Endothelial cell of umbilical vein (primary cell): ENCODE results near the gene STAB1. TPM values are rescaled to one million over a fixed set of nuclear protein-coding genes. Genes with fewer than 3 reads are reported as not detected.
A peak's percentile ranks its signal among the peaks of the same experiment; 100 is the strongest.

Experiments used
- BruUV-seq: library from RNA; stranded (reverse); fragments of 400-500 nt; replicated peaks from 2 replicates; lab custom pipeline; 2021; lab: Mats Ljungman, UMichigan
- CTCF ChIA-PET: fragments of 300-600, 350-600 bp; sonication (Branson Sonifier 250); formaldehyde crosslinking; loops from one replicate; lab custom pipeline; 2021; ENCODE audit warnings: antibody characterized with exemption, inconsistent platforms; lab: Charles Lee
- POLR2A ChIA-PET: fragments of 300-600, 350-600 bp; sonication (Branson Sonifier 250); formaldehyde crosslinking; loops from one replicate; lab custom pipeline; 2021; ENCODE audit warnings: antibody characterized with exemption, inconsistent platforms; lab: Charles Lee
- DNase-seq: peaks from one replicate; pipeline ENCODE4 v3.0.0-alpha.2; 2011; ENCODE audit warnings: low read depth, low spot score
- FAIRE-seq: peaks from 2 replicates; lab custom pipeline; 2011; peaks lifted over from hg19 to GRCh38; lab: Jason Lieb, UNC
- H2AFZ ChIP-seq: 2 replicates; pipeline ENCODE4 v1.6.0; 2012; ENCODE audit warnings: low read depth, low read length, control low read depth, inconsistent platforms
- H3K27ac ChIP-seq: 2 replicates; pipeline ENCODE4 v1.5.1; 2011; ENCODE audit warnings: low read depth, mild to moderate bottlenecking, control low read depth, low read length, moderate library complexity; ENCODE audit not compliant: insufficient read depth
- H3K27me3 ChIP-seq, 2 experiments: 2 replicates each; pipeline versions ENCODE4 v1.6.0 to v1.6.1; 2011; ENCODE audit warnings: low read length in 2 of 2, mixed read lengths in 1 of 2; ENCODE audit not compliant: control insufficient read depth in 2 of 2, insufficient read depth in 2 of 2
- H3K36me3 ChIP-seq, 2 experiments: 2 replicates in 1 of 2; 3 replicates in 1 of 2; pipeline ENCODE4 v1.5.1; 2011; ENCODE audit warnings: low read length in 2 of 2, mild to moderate bottlenecking in 1 of 2, moderate library complexity in 1 of 2; ENCODE audit not compliant: control insufficient read depth in 2 of 2, insufficient read depth in 2 of 2; ENCODE audit errors: extremely low read depth in 1 of 2
- H3K4me1 ChIP-seq: 3 replicates; pipeline ENCODE4 v1.5.1; 2011; ENCODE audit warnings: mild to moderate bottlenecking, low read length; ENCODE audit not compliant: control insufficient read depth, insufficient read depth; ENCODE audit errors: extremely low read depth
- H3K4me2 ChIP-seq: 2 replicates; pipeline ENCODE4 v1.6.1; 2011; ENCODE audit warnings: low read length, control low read depth, mixed read lengths; ENCODE audit not compliant: insufficient read depth
- H3K4me3 ChIP-seq, 3 experiments: fragments of 200-600 bp in 1 of 3; sonication (generic), shearing (Covaris generic) in 1 of 3; replicated peaks in 1 of 3; 2 replicates each; pipeline ENCODE4 v1.5.1; 2011 to 2016; ENCODE audit warnings: control low read depth in 3 of 3, low read length in 3 of 3, mild to moderate bottlenecking in 2 of 3, inconsistent platforms in 1 of 3, low read depth in 1 of 3, moderate library complexity in 1 of 3; ENCODE audit not compliant: insufficient read depth in 1 of 3
- H3K79me2 ChIP-seq: 2 replicates; pipeline ENCODE4 v1.6.0; 2012; ENCODE audit warnings: low read length, inconsistent platforms; ENCODE audit not compliant: control insufficient read depth, insufficient read depth
- H3K9ac ChIP-seq: replicated peaks from 2 replicates; pipeline ENCODE3; 2011; ENCODE audit warnings: low read length, control low read depth; ENCODE audit not compliant: insufficient read depth; ENCODE audit errors: extremely low read depth
- H3K9me1 ChIP-seq: replicated peaks from 3 replicates; pipeline ENCODE4 v1.6.0; 2011; ENCODE audit warnings: mild to moderate bottlenecking, low read length; ENCODE audit not compliant: control insufficient read depth, insufficient read depth; ENCODE audit errors: extremely low read depth
- H3K9me3 ChIP-seq: replicated peaks from 2 replicates; pipeline ENCODE4 v1.5.1; 2012; ENCODE audit warnings: low read length, inconsistent platforms; ENCODE audit not compliant: control insufficient read depth, insufficient read depth
- H4K20me1 ChIP-seq: replicated peaks from 2 replicates; pipeline ENCODE3; 2011; ENCODE audit warnings: mild to moderate bottlenecking, low read length; ENCODE audit not compliant: control insufficient read depth, insufficient read depth; ENCODE audit errors: extremely low read depth
- EZH2 ChIP-seq: IDR thresholded peaks from 2 replicates; pipeline ENCODE4 v1.6.1; 2012; ENCODE audit warnings: borderline replicate concordance, low read depth, mild to moderate bottlenecking, moderate library complexity, low read length, inconsistent platforms; ENCODE audit not compliant: severe bottlenecking
- FOS ChIP-seq: IDR thresholded peaks from 2 replicates; pipeline ENCODE4 v1.6.1; 2011; ENCODE audit warnings: mild to moderate bottlenecking, low read length, moderate library complexity, borderline replicate concordance; ENCODE audit not compliant: insufficient read depth
- GATA2 ChIP-seq: IDR thresholded peaks from 2 replicates; pipeline ENCODE4 v1.7.0; 2011; ENCODE audit warnings: low read depth, mild to moderate bottlenecking, moderate library complexity, mixed read lengths, low read length; ENCODE audit not compliant: insufficient read length, insufficient read depth
- JUN ChIP-seq: IDR thresholded peaks from 2 replicates; pipeline ENCODE4 v1.6.1; 2011; ENCODE audit warnings: borderline replicate concordance, low read depth; ENCODE audit not compliant: insufficient read length, insufficient read depth
- MYC ChIP-seq: IDR thresholded peaks from one replicate; pipeline ENCODE4 v1.6.1; 2011; ENCODE audit warnings: mild to moderate bottlenecking, low read depth, low read length
- POLR2A ChIP-seq: IDR thresholded peaks from 2 replicates; pipeline ENCODE4 v1.6.1; 2012; ENCODE audit warnings: low read depth, mild to moderate bottlenecking, control low read depth, low read length
- POLR2AphosphoS5 ChIP-seq: IDR thresholded peaks from 2 replicates; pipeline ENCODE4 v1.6.1; 2012; ENCODE audit warnings: low read depth, mild to moderate bottlenecking, control low read depth, low read length, moderate library complexity; ENCODE audit not compliant: insufficient read depth
- dilution Hi-C: fragments of 300-500 bp; cut with MboI; formaldehyde crosslinking; loops from one replicate; pipeline ENCODE4 v1.15.0; 2019; ENCODE audit warnings: low sequenced_read_pairs; ENCODE audit not compliant: extremely low pct_ligation_motif_present
- intact Hi-C: fragments of 100-400 bp; cut with micrococcal nuclease; formaldehyde crosslinking; loops from one replicate; pipeline ENCODE4 v1.10.0; 2022
- polyA plus RNA-seq, 4 experiments: library from polyadenylated mRNA; depleted of rRNA in 3 of 4; stranded (reverse) in 3 of 4; unstranded in 1 of 4; fragments of >200 nt; gene quantifications; 2 replicates each; pipeline versions ENCODE4 v1.2.1 to v1.2.3, GENCODE V29; 2011 to 2012; ENCODE audit warnings: missing spikeins in 1 of 4
- total RNA-seq: library from RNA; stranded (reverse); gene quantifications from 2 replicates; pipeline ENCODE4 v1.2.3, GENCODE V29; 2021
- TF ChIP-seq, protein P1 (sequence below), 2 donors: IDR thresholded peaks; 1 replicate in 1 of 2; 2 replicates in 1 of 2; pipeline ENCODE4 v1.5.1; 2011; ENCODE audit warnings: low read length in 2 of 2, mild to moderate bottlenecking in 2 of 2, moderate library complexity in 2 of 2, control low read depth in 1 of 2, inconsistent platforms in 1 of 2, low read depth in 1 of 2; ENCODE audit not compliant: insufficient read depth in 1 of 2; ENCODE audit errors: extremely low read depth in 1 of 2
- TF ChIP-seq, protein P2 (sequence below): IDR thresholded peaks from 2 replicates; pipeline ENCODE4 v1.6.1; 2011; ENCODE audit not compliant: insufficient read depth, insufficient read length

STAB1 gene
- total and polyA plus RNA-seq, 2 donors (not counting 3 experiments of a cell fraction or from before 2014, with no cell fraction given) = 369 TPM

- POLR2A ChIA-PET = interaction anchor here (0.7 to 1.2 kb wide), 2 partner anchors 42 to 57 kb away, joined by 7 to 8 read pairs; partner anchors contain the start of gene UQCC5
- no TSS peak for BruUV-seq
These were observed 693 bp upstream of the STAB1 start for GRCh38 chr3:52494445-52494844.

More at GRCh38 chr3:52494445-52494844, 693 bp upstream of the STAB1 start:
- dilution Hi-C loops (no loop called here), intact Hi-C loops (no loop called here)
- Histone ChIP-seq H3K4me1 (peaks cover 78% of the 10 kb centered on the region), H3K9ac (peak overlapping the region; percentile 26), H3K36me3 (peaks cover 6 to 28% of the 10 kb centered on the region in 2 experiments), H3K4me3 (no peak overlapping the region), H3K9me3 (no peaks in the 10 kb centered on the region), H3K4me2 (no peak overlapping the region), H4K20me1 (no peaks in the 10 kb centered on the region), H3K79me2 (peaks cover 42% of the 10 kb centered on the region), H2AFZ (no peak overlapping the region), H3K9me1 (no peaks in the 10 kb centered on the region), H3K27ac (peak overlapping the region; percentile 97), H3K27me3 (no peaks in the 10 kb centered on the region)
- FAIRE-seq (peak; percentile 71), DNase-seq (no peak)
- CTCF ChIA-PET = interaction anchor here (0.7 to 1.7 kb wide), 7 partner anchors 8 to 82 kb away, joined by 3 to 14 read pairs (median 5); no protein-coding TSS in a partner anchor
- no peak for TF ChIP-seq POLR2AphosphoS5
- no peak for TF ChIP-seq POLR2A
- no peak for TF ChIP-seq MYC
- no peak for TF ChIP-seq FOS
- no peak for TF ChIP-seq EZH2
- TF ChIP-seq, protein P1, sequence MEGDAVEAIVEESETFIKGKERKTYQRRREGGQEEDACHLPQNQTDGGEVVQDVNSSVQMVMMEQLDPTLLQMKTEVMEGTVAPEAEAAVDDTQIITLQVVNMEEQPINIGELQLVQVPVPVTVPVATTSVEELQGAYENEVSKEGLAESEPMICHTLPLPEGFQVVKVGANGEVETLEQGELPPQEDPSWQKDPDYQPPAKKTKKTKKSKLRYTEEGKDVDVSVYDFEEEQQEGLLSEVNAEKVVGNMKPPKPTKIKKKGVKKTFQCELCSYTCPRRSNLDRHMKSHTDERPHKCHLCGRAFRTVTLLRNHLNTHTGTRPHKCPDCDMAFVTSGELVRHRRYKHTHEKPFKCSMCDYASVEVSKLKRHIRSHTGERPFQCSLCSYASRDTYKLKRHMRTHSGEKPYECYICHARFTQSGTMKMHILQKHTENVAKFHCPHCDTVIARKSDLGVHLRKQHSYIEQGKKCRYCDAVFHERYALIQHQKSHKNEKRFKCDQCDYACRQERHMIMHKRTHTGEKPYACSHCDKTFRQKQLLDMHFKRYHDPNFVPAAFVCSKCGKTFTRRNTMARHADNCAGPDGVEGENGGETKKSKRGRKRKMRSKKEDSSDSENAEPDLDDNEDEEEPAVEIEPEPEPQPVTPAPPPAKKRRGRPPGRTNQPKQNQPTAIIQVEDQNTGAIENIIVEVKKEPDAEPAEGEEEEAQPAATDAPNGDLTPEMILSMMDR (IDR thresholded peaks at IDR 0.05; ENCODE audit: extremely low read depth in 1 of 2, insufficient read depth in 1 of 2, low read depth in 1 of 2, low read length in 2 of 2) = no peak
- no peak for TF ChIP-seq JUN
- TF ChIP-seq GATA2 = no peak
- TF ChIP-seq, protein P2, sequence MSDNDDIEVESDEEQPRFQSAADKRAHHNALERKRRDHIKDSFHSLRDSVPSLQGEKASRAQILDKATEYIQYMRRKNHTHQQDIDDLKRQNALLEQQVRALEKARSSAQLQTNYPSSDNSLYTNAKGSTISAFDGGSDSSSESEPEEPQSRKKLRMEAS = no peak
